MV-4-11 (cell line): ENCODE results near the gene BAHD1.

Experiments
- DNase-seq: peaks from one replicate; lab custom pipeline; 2025; lab: John Stamatoyannopoulos, UW

The BAHD1 gene

DNA sequence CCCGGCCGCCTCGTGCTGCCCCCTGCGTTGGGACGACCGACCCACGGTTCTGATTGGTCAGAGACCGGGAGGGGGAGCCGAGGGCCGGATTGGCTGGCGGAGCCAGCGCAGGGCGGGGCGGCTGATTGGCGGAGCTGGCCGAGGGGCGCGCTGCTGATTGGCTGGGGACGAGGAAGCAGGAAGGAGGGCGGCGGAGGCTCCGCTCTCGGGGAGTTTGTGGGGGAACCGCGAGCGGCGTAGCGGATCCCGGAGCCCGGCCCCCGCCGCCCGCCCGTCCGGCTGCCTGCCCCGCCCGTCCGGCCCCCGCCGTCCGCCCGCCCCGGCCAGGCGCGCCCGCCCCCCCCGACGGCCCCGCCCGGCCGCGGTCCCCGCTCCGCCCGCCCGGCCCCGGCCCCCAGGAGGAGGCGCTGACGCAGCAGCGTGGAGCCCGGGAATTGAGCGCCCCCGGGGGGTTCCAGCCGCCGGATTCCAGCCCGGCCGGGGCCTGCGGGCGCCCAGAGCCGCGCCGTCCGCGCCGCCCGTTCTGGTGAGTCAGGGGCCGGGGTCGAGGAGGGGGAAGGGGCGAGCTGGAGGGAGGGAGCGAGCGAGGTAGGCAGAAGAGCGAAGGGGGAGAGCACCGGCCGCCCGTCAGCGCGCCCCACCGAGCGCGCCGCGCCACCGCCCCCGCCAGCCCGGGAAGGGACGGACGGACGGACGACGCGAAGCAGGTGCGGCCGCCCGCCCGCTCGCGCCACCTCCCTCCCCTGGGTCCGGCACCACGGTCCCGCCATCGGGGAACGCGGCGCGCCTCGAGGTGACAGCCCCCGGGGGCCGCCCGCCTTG is at the start of gene BAHD1:
Gene BAHD1 (plus strand): TSS at position 211 of the 822 bp plus-strand sequence. CDS start 17,512 bp downstream, outside the sequence.
- DNase-seq, result peak; percentile 92

DNA sequence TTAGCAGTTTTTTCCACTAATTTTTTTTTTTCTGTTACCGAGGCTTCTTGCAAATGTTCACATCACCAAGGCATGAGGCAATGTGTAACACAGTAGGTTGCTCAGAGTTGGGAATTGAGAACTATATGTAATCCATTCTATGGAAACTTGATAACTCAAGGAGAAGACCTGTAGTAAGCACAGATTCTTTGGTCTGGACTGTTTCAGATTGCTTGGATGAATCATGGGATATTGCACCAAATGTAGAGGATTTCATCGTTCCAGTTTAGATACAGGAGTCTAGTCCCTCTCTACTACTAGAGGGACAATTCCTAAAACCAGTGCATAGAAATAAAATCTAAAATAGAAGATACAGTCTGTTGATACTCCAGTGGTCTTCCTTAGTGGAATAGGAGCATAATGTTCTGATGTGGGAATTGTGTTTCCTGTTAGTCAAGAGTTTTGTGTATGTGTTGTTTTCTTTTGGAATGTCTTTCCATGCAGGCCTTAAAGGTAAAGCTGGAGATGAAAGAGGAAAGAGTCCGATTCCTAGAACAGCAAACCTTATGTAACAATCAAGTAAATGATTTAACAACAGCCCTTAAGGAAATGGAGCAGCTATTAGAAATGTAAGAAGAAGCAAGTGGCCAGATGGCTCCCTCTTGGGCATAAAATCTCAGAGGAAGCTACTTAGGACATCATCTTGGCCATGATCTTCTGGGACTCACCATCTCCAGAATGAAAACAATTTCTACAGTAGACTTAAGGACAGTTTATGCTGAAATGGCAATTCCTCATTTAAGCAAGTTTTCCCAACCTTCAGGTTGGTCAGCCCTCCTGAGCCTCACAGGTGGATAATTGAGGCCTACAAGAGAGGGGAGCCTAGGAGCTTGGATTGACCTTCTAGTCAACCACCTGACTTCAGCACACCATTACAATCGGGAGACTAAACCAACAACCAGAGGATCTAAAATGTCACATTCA is 47.5 kb upstream of the BAHD1 start:
- DNase-seq, result no peak

DNA sequence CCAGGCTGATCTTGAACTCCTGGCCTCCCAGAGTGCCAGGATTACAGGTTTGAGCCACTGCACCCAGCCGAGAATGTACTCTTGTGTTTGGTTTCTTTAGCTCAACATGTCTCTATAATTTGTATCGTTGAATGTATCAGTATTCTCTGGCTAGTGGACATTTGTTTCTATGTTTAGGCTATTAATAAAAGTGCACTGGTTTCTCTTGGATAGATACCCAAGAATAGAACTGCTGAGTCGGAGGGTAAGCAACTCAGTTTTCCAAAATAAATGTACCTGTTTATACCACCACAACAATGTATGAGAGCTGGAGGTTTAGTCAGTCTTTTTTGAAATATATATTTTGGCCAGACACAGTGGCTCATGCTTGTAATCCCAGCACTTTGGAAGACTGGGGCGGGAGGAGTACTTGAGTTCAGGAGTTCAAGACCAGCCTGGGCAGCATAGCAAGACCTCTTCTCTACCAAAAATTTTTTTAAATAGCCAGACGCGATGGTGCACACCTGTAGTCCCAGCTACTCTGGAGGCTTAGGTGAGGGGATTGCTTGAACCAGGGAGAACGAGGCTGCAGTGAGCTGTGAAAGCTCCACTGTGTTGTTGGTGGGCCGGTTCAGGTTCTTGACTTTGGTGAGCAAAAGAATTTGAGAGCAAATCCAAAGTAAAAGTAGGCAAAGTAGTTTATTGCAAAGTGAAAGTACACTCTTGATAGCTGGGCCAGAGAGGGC is 42.9 kb upstream of the BAHD1 start:
- no peak for DNase-seq

DNA sequence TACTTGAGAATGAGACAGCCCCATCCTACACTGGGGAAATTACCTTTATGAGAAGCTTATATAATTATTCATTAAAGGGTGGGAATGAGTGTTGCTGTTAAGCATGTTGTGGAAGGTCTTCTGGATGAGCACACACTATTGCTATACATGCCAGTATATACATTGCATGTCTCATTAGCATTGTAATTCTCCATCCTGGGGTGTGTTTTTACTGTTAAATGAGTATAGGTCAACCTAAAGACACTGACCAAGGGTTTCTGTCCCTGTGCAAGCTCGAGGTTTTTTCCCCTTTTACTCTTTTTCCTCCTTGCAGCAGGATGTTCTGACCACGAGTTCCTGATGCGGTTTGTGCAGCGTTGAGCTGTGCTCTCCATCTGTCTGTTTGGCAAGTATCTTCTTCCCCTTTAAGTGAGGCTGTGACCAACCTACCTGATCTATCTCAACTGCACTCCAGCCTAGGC is 42.3 kb upstream of the BAHD1 start:
- peak; percentile 95 for DNase-seq

DNA sequence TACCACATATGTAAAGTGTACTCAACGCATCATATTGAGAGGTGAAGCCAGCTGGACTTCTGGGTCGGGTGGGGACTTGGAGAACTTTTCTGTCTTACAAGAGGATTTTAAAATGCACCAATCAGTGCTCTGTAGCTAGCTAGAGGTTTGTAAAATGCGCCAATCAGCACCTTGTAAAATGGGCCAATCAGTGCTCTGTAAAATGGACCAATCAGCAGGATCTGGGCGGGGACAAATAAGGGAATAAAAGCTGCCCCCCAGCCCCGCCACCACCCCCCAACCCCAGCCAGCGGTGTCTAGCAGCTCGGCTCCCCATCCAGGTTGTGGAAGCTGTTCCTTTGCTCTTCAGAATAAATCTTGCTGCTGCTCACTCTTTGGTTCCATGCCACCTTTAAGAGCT is 41.4 kb upstream of the BAHD1 start:
- DNase-seq, result peak; percentile 25

DNA sequence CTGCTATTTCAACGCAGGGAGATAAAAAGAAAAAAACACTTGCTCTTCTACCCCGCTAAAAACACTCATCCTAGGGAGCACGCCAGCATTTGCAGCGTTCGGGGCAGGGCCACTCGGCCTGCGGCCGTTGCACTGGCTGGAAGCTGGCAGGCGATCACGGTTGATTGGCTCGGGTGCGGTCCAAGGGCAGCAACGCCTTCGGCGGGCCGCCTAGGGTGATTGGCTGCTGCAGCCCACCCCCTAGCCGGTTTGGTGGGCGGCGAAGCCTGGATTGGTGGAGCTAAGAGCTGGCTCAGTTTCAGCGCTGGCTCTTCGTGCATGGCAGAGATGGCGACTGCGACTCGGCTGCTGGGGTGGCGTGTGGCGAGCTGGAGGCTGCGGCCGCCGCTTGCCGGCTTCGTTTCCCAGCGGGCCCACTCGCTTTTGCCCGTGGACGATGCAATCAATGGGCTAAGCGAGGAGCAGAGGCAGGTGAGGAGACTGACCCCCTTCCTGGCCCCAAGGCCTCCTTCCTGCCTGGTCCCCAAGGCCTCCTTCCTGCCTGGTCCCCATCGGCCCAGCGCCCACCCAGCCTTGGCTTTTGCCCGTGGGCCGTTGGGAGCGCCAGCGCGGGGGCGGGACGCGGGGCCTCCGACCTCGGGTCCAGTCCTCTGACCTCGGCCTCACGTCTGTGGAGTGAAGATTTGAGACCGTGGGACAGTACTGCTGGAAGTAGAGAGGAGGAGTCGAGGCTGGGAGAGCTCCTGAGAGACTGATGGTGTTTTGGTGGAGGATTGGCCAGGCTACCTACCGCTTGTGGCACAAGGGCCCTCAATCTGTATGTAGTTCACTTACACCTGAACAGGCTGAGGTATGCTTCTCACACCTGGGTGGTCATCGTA is 35.0 kb upstream of the BAHD1 start, which contains the start of gene IVD:
Gene IVD (plus strand): TSS at position 295 of the 881 bp plus-strand sequence. CDS start 33 bp downstream, at position 328.
- DNase-seq, result peak; percentile 92

DNA sequence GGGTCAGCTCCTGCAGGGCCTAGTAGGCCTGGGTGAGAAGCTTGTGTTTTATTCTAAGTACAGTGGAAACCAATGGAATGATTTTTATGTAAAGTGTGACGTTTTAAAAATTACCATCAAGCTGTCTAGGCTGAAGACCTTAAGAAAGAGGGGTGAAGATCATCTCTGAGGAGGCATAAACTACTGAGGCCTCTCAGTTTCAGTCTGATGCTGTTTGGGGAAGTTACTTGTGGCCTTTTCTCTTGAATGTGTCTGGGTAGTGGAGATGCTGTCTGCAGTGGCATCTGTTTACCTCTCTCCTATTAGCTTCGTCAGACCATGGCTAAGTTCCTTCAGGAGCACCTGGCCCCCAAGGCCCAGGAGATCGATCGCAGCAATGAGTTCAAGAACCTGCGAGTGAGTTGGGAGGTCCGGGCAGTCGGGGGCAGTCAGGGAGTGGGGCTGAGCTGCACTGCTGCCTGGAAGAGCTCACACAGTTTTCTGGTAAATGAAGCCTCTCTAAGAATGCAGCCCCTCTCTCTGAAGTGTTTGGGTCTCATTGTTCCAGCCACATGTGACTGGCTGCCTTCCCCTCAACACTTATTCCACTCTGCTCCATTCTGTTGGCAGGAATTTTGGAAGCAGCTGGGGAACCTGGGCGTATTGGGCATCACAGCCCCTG is 33.3 kb upstream of the BAHD1 start:
- peak; percentile 76 for DNase-seq

DNA sequence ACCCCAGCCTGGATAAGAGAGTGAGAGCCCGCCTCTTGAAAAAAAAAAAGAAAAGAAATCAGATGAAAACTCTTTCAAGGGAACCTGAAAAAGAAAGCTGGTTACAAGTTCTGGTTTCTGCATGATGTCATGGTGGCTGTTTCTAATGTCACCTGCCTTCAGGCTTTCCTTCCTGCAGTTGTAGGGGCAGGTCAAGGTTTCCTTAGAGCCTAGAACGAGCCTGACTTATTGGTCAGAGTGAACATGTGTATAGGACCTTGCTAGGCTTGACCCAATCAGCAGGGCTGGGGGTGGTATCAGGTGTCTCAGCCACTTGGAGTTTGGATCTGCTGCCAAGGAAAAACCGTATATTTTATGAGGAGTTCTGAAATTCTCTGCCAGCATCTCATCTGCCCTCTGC is 31.4 kb upstream of the BAHD1 start:
- no peak for DNase-seq

DNA sequence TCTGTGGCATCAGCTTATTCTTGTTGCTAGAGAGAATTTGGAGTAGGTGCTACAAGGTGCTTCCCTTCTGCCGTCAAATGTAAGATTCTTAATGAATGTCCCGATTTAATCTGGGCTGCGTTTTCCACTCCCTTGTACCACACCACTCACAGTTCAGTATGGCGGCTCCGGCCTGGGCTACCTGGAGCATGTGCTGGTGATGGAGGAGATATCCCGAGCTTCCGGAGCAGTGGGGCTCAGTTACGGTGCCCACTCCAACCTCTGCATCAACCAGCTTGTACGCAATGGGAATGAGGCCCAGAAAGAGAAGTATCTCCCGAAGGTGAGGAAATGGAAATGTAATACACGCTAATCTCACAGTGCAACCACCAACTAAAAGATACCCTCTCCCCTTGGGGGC is 30.3 kb upstream of the BAHD1 start:
- DNase-seq, result no peak

DNA sequence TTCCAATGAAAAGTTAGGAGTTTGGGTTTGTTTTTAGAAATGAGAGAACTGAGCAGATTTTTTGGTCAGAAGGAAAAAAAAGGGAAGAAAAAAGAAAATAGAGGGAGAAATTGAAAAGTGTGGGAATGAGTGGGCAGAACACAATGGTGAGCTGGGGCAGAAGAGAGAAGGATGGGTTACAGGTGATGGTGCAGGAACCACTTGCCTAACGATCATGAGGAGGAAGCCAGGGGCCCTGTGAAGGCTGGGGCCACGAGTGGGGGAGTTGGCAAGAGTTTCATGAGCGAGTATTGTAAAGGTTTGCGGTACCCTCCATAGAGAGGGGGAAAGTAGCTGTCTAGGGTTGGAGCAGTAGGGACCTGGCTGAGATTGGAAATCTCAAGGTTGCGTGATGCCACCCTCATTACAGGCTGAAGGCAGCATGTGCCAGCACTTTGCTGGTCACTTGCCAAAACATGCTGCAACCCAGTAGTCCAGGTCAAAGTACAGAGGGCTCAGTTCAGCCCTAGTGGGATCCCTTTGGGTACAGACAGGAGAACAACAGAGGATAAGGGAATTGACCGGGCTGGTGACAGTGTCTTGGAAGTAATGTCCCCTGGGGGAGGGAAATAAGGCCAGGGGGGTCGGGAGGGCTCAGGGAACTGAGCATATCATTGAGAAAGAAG is 28.5 kb upstream of the BAHD1 start:
- no peak for DNase-seq

DNA sequence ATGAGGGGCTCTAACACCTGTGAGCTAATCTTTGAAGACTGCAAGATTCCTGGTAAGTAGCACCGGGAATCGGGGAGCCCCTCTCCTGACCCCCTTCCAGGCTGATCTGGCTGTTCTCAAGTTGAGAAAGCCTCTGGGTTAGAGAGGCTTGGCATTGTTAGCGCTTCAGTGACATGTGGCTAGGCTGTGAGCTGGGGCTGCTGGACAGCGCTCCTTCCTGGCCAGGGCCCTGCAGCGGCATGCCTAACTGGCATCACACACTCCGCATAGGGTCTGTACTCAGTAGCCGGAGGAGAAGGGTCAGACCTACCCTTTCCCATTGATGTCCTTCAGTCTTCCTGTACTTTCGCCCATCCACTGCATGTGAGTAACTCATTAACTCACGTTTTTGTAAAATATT is 27.7 kb upstream of the BAHD1 start:
- DNase-seq, result no peak

DNA sequence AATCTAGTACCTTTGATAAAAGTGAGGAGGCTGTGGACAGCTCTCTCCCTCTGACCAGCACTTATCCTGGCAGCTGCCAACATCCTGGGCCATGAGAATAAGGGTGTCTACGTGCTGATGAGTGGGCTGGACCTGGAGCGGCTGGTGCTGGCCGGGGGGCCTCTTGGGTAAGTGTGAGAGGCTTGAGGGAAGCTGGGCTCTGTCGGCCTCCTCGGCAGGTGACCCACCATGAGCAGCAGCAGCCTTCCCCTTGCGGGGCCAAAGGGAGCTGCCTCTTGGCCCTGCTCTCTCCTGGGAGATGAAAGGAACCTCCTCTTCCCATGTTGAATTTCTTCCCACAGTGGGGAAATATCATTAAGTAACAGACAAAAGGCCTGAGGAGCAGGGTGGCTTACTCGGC is 25.9 kb upstream of the BAHD1 start:
- DNase-seq, result no peak

DNA sequence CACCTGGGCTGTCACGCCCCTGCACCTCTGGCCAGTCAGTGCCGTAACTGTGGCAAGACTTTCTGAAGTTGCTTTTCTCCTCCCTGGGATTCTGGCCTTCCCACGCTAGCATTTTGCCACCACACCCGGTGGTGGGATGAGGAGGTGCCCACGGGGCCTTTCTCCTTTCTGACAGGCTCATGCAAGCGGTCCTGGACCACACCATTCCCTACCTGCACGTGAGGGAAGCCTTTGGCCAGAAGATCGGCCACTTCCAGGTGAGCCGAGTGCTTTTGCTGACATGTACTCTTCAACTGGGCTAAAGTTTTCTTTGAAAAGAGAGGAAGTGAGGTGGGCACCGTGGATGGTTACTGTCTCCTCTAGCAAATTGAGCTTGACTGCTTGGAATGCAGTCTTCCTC is 25.5 kb upstream of the BAHD1 start:
- no peak for DNase-seq

DNA sequence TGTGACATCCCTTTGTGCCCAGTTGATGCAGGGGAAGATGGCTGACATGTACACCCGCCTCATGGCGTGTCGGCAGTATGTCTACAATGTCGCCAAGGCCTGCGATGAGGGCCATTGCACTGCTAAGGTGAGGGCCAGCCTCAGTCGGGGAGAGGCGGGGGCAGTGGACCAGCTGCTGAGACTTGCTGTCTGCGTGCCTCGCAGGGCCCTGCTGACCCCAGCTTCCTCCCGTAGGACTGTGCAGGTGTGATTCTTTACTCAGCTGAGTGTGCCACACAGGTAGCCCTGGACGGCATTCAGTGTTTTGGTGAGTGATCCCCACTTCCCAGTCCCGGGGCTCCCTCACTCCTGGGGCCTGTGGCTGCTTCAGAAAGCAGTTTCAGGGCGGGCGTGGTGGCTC is 24.7 kb upstream of the BAHD1 start:
- DNase-seq, result no peak

DNA sequence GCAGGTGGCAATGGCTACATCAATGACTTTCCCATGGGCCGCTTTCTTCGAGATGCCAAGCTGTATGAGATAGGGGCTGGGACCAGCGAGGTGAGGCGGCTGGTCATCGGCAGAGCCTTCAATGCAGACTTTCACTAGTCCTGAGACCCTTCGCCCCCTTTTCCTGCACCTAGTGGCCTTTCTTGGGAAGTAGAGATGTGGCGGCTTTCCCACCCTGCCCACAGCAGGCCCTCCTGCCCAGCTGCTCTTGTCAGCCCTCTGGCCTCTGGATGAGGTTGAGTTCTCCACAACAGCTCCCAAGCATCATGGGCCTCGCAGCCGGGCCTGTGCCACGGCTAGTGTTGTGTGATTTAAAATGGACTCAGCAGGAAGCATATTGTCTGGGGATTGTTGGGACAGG is 22.6 kb upstream of the BAHD1 start:
- no peak for DNase-seq

DNA sequence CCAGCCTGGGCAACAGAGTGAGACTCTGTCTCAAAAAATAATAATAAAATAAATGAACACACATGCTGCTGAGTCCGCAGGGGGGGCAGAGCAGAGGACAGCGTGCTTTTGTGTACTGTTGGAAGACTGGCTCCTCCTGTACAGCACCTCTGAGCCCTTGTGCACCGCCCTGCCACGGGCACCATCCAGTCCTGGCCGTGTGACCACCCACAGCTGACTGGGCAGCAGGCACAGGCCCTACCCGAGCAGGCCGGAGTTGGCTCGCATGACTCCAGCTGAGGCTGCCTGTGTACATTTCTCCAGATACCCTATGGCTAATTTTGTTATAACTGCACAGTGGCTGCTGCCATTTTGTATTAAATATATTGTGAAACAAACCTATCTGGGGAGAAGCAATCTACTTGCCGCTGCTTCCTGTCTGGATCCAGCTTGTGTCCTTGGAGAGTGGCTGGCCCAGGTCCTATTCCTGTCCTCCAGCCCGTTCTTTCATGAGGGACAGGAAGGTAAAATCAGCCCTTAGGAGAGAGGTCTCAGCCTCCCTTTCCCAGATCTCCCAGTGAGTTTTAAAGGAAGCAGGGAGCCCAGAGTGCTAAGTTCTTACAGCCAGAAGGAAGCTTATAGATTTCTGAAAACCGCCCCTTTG is 20.6 kb upstream of the BAHD1 start:
- DNase-seq, result no peak

DNA sequence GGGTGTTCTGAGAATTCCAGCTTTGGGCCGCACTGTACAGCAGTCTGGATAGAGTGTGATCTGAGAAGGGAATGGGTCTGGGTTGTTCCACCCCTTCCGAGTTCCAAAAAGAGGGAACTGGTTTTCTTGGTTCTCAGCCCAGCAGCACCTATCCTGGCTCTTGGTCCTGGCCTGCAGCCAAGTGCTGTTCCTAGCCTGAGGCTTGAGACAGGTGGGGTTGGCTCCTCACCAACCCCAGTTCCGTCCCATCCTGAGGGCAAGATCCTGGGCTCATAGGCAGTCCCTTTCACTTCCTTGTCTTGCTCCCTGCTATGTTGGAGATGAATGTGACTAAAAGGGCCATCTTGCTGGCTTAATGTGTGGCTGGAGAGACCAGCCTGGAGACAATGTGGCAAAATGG is 20.0 kb upstream of the BAHD1 start:
- DNase-seq, result peak; percentile 54

DNA sequence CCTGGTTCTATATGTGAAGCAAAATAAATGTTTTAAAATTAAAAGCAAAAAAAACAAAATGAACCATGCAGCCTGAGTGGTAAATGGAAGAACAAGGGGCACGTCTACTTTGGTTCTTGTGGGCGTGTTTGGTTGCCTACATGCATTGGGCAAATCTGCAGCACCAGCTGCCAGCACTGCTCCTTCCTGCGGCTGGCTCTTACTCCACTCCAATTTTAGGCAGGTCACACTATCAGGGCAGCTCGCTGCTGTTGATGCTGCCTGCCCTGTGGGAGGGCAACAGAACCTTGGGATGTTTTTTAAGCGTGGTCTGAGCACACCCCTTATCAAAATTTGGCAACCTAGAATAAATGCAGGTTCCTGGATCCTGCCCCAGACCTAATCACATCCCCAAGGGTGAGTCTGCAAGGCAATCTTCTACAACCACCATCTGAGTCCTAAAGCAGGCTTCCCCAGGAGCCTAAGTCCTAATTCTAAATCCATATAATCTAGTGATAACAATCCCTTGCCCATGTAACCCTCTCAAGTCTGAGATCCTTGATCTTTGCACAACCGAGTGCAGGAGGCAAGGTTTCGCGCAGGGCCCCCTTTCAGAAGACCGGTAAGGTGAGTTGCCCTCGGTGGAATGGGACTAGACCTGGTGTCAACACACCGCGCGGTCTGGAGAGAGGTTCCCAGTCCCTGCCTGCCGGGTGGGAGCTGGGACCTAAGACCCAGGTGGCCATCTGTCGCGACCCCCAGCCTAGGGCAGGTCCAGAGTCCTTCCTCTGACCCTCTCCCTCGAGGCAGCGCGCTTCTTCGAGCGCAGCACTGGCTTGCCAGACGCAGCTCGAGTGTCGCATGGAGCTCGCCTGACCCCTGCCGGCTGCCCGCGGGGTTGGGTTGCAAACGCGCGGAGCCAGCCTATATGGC is 19.3 kb upstream of the BAHD1 start:
- DNase-seq, result peak; percentile 39
